Right kidney (tissue), 1 donor: ENCODE data around the gene VCAN.

Source experiments
- DNase-seq: peaks from one replicate; pipeline ENCODE4 v3.0.0-alpha.2; 2016

Gene VCAN

GRCh38 chr5:83564069-83564749, 92.7 kb downstream of the VCAN start:
- DNase-seq = no peak

GRCh38 chr5:83567741-83568140, 96.2 kb downstream of the VCAN start:
- no peak for DNase-seq

DNA sequence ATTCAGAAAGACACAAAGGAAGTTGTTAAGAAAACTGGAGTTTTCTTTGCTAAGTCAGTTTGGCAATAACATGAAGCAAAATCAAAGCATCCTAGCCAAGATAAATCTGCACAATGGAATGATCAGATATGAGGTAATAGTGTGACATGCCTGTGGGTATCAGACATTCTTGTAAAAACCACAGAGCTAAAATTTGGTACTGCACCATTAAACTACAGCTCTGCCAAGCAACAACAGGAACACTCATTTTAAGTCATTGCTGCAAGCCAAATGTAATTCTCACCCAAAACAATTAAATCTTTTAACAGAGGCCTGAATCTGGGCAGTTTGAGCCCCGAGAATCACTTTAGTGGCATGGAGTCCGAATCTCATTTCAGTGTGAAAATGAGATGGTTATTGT, 96.6 kb downstream of the VCAN start:
- no peak for DNase-seq

GRCh38 chr5:83570916-83571315, 99.4 kb downstream of the VCAN start:
- no peak for DNase-seq

GRCh38 chr5:83572271-83572670, 100.7 kb downstream of the VCAN start:
- no peak for DNase-seq

DNA sequence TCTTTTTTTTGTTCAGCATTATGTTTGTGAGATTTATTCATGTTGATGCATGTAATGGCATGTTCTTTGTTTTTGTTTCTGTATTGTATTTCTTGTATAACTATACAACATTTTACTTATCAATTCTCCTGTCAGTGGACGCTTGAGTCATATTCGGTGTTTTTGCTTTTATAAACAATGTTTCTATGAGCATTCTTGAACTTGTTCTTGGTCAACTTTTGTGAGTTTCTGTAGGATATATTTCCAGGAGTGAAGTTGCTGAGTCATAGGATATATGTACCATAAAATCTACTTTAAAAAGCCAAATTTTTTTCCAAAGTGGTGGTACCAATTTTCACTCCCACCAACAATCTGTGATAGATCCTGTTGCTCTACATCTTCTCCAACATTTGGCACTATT, 104.8 kb downstream of the VCAN start:
- DNase-seq = no peak

DNA sequence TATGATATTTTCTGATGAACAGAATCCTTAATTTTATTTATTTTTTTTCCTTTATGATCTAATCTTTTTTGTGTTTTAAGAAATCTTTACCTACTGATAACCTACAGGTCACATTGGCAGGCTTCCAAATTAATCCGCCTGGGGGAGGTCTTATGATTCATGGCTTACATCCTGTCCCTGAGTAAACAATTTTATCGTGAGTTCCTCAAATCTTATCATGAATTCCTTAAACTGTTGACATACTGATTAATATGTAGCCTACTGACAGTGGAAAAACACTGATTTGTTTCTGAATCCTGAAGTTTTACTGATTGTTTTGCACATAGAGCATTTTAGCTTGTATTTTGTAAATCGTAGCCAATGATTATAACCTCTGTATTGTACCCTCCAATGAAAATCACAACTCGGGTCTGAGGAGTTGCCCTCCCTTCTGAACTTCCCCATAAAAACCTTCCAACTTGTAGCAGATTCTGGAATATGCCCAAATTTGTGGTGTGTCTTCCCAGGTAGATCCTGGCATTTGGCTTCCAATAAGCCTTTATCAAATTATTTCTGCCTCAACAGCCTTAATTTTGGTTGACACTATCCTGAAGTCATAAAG, 105.6 kb downstream of the VCAN start:
- DNase-seq = no peak

- no peak for DNase-seq
Measured at GRCh38 chr5:83583859-83584258, 112.3 kb downstream of the VCAN start.

GRCh38 chr5:83586874-83587776, 115.6 kb downstream of the VCAN start:
- no peak for DNase-seq

GRCh38 chr5:83589786-83590185, 118.2 kb downstream of the VCAN start:
- DNase-seq = no peak

DNA sequence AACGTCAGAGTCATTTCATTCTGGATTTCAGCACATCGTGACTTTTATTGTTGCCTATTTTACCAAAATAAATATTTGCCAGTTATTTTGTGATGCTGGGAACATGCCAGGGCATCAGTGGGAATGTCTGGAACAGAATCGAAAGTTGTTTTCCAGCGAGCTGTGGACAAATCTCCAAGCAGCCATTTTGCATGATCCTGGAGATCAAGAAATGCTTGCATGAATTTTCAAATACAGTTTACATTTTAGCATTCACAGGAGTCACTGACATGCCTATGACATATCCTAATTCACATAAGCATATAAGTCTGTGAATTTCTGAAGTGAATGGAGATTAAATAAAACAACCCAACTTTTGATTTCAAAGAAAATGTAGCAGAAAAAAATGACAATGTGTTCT, 119.4 kb downstream of the VCAN start:
- no peak for DNase-seq

- DNase-seq = no peak
Measured at GRCh38 chr5:83595217-83595616, 123.7 kb downstream of the VCAN start.

- peak; percentile 6 for DNase-seq
Measured at GRCh38 chr5:83608122-83608521, 136.6 kb downstream of the VCAN start.

DNA sequence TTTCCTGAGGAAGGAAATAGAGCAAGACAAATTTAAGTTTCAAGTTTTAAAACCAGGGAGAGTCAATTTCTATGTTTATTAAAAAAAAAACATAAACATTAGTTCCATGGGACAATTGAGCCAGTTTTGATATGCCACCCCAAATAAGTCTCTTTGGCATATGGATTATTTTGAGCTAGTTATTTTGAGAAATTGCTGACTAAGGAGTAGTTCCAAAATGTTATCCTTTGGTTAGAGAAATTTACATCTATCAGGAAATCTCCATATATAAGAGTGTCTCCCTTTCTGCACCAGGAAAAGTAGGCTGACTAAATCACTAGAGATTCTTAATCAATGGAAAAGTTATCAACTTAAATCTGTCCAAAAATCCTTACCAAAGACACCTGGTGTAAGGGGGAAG, 143.3 kb downstream of the VCAN start:
- DNase-seq = no peak

DNA sequence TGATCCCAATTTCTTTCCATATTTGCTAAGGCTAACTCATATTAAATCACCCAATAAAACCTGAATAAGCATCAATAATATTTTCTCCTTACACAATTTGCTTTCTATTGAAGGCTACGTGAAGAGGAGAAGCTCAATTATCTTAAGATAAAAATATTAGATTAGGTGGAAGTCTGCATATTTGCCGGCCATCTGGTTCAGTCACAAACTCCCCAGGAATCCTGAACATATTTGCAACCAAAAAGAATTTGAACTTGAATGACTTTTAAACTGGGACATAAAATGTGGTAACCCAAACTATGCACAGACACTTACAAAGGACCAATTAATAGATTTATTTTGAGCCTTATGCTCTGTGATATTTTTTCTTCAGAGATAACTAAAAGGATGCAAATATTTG, 156.8 kb downstream of the VCAN start:
- DNase-seq = no peak
